K562 (cell line): ENCODE results near the gene DACT1. TPM values are rescaled to one million over a fixed set of nuclear protein-coding genes. Genes with fewer than 3 reads are reported as not detected.
A peak's percentile ranks its signal among the peaks of the same experiment; 100 is the strongest.

Experiments used
- ATF3 ChIP-seq, 2 experiments: fragments of 450-650 bp in 1 of 2; sonication (generic) in 1 of 2; formaldehyde crosslinking in 1 of 2; IDR thresholded peaks in 1 of 2; conservative IDR thresholded peaks in 1 of 2; 2 replicates each; pipeline versions ENCODE4 v1.6.1 to v1.8.1; 2016 to 2023; ENCODE audit warnings: mild to moderate bottlenecking in 2 of 2, moderate library complexity in 2 of 2, inconsistent platforms in 1 of 2, missing genetic modification reagents in 1 of 2
- E2F6 ChIP-seq, 2 experiments: IDR thresholded peaks; 2 replicates each; pipeline ENCODE4 v1.6.1; 2011; ENCODE audit warnings: borderline replicate concordance in 1 of 2, control low read depth in 1 of 2, low read depth in 1 of 2, low read length in 1 of 2, mild to moderate bottlenecking in 1 of 2, mixed read lengths in 1 of 2, moderate library complexity in 1 of 2; ENCODE audit not compliant: insufficient read depth in 1 of 2, insufficient read length in 1 of 2, poor library complexity in 1 of 2, severe bottlenecking in 1 of 2; ENCODE audit errors: extremely low read depth in 1 of 2
- HOXB6 ChIP-seq: fragments of 250-450 bp; sonication (Bioruptor Pico); IDR thresholded peaks from 2 replicates; pipeline ENCODE4 v1.5.1; 2022; ENCODE audit warnings: mild to moderate bottlenecking, borderline replicate concordance
- REST ChIP-seq, 2 experiments: fragments of 450-650 bp; formaldehyde crosslinking in 1 of 2; IDR thresholded peaks; 2 replicates each; pipeline versions ENCODE4 v1.4.0 to v1.6.1; 2014 to 2020; ENCODE audit warnings: mild to moderate bottlenecking in 2 of 2, borderline replicate concordance in 1 of 2, low read depth in 1 of 2
- TCF7 ChIP-seq: sonication (generic); IDR thresholded peaks from 2 replicates; pipeline ENCODE4 v1.6.1; 2016; ENCODE audit warnings: antibody characterized with exemption, borderline replicate concordance
- TEAD2 ChIP-seq: fragments of 450-650 bp; IDR thresholded peaks from 2 replicates; pipeline ENCODE4 v1.6.1; 2016; ENCODE audit warnings: missing genetic modification characterization, control low read depth, missing compliant biosample characterization
- ZMIZ1 ChIP-seq, 2 experiments: fragments of 150-350 bp in 1 of 2; IDR thresholded peaks; 2 replicates each; pipeline ENCODE4 v1.6.1; 2012 to 2016; ENCODE audit warnings: low read depth in 2 of 2, low read length in 2 of 2, mild to moderate bottlenecking in 1 of 2, moderate library complexity in 1 of 2
- ZNF445 ChIP-seq: fragments of 250-450 bp; sonication (Bioruptor Pico); IDR thresholded peaks from 2 replicates; pipeline ENCODE4 v1.4.0; 2020; ENCODE audit warnings: low read depth, mild to moderate bottlenecking, moderate library complexity
- polyA plus RNA-seq, 8 experiments: library from polyadenylated mRNA; depleted of rRNA in 4 of 8; stranded (reverse) in 5 of 8; unstranded in 3 of 8; fragments of >200 nt; fragmentation: Nextera tagmentation in 2 of 8; fragmentation: Illumina TruSeq in 1 of 8; extraction: Ambion mirVana in 2 of 8; extraction: Trizol in 1 of 8; gene quantifications; 2 replicates each; pipeline versions ENCODE4 v1.2.1 to v1.2.3, GENCODE V29; 2011 to 2014; ENCODE audit warnings: inconsistent platforms in 1 of 8, missing spikeins in 1 of 8
- total RNA-seq, 7 experiments: library from RNA; depleted of rRNA in 6 of 7; stranded (reverse); fragments of >200 nt in 6 of 7; fragmentation: Illumina TruSeq in 2 of 7; extraction: Trizol in 2 of 7; gene quantifications; 2 replicates each; pipeline versions ENCODE4 v1.2.1 to v1.2.3, GENCODE V29; 2011 to 2021; ENCODE audit warnings: low replicate concordance in 1 of 7

The DACT1 gene
- total and polyA plus RNA-seq, 9 of the 15 experiments (the other 6 are each of a cell fraction or from before 2014, with no cell fraction given): 0.07 to 0.30 (median 0.13) TPM

GRCh38 chr14:58637391-58638230, at the start of gene DACT1 (continued):
- TF ChIP-seq HOXB6 (no peak), REST (IDR thresholded peaks at IDR 0.05; ENCODE audit: borderline replicate concordance) (no peak), REST (CRISPR knock-in tag; IDR thresholded peaks at IDR 0.05; ENCODE audit: low read depth) (no peak), ATF3 (IDR thresholded peaks at IDR 0.05) (no peak), ATF3 (CRISPR knock-in tag; conservative IDR thresholded peaks at IDR 0.05) (no peak), ZNF445 (CRISPR knock-in tag) (no peak), TEAD2 (no peak), TCF7 (no peak), ZMIZ1 (IDR thresholded peaks at IDR 0.05; ENCODE audit: low read depth in 2 of 2, low read length in 2 of 2) (no peak), E2F6 (IDR thresholded peaks at IDR 0.05; ENCODE audit: borderline replicate concordance in 1 of 2, extremely low read depth in 1 of 2, insufficient read depth in 1 of 2, insufficient read length in 1 of 2, low read depth in 1 of 2, low read length in 1 of 2, poor library complexity in 1 of 2, severe bottlenecking in 1 of 2) (peak in 1 of 2 experiments; percentile 38)
